Measurements from ENCODE around the gene FOXJ2. TPM values are rescaled to one million over a fixed set of nuclear protein-coding genes. Genes with fewer than 3 reads are reported as not detected.

FOXJ2 gene
- total RNA-seq, 3 donors from 2014 or later = 11.1 to 14.2 (median 13.4) TPM

DNA sequence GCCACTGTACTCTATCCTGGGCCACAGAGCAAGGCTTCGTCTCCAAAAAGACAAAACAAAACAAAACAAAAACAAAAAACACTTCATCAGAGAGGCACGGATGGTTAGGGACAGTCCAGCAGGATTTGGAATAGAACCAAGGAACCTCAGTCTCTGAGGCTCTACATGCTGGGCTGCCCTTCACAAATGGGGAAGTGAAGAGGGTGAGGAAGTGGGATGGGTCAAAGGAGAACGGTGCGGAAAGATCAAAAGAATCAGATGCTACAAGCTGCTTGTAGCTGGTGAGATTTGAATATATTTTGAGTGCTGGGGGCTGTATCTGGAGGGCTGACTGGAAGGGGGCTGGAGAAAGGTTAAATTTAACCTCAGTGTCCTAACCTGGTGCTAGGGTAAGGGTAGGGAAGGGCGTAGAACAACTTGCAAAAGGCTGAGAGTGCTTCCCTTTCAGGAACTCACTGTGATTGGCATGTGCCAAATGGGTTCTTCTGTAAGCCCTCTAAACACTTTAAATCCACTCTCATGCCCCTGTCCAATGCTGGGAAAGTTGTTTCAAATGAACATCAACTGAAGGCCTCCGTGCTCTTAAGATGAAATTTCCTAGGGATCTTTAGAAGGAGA is 4.6 kb downstream of the FOXJ2 start:
- Histone ChIP-seq H3K4me1 (peaks cover 2 to 43% of the 10 kb centered on the region in 2 donors), H3K4me3 (no peak overlapping the region), H3K9me3 (no peaks in the 10 kb centered on the region), H3K36me3 (no peaks in the 10 kb centered on the region), H3K27me3 (no peaks in the 10 kb centered on the region), H3K27ac (peak overlapping the region; percentile 10 to 41)
- intact Hi-C loops (cut with DNase I; ENCODE audit: low total_unique reads) = no loop called here
- TF ChIP-seq CTCF (IDR thresholded peaks at IDR 0.05) (no peak), POLR2AphosphoS5 (IDR thresholded peaks at IDR 0.05) (no peak), POLR2A (IDR thresholded peaks at IDR 0.05) (no peak)
- DNase-seq (ENCODE audit: low spot score in 2 of 2) = no peak

- TF ChIP-seq POLR2A (IDR thresholded peaks at IDR 0.05) = no peak
- no peak for TF ChIP-seq POLR2AphosphoS5 (IDR thresholded peaks at IDR 0.05)
- no peak for TF ChIP-seq CTCF (IDR thresholded peaks at IDR 0.05)
- intact Hi-C loops (cut with DNase I; ENCODE audit: low total_unique reads) = no loop called here
- H3K36me3 ChIP-seq = no peaks in the 10 kb centered on the region
- DNase-seq (ENCODE audit: low spot score in 2 of 2) = no peak
- H3K4me3 ChIP-seq = peak overlapping the region in 1 of 3 donors; percentile 55
- H3K9me3 ChIP-seq = no peaks in the 10 kb centered on the region
- no peaks in the 10 kb centered on the region for H3K27me3 ChIP-seq
- H3K4me1 ChIP-seq = peaks cover 2 to 43% of the 10 kb centered on the region in 2 donors
- H3K27ac ChIP-seq = peak overlapping the region; percentile 12 to 68
Observed at GRCh38 chr12:8037947-8038346, 5.4 kb downstream of the FOXJ2 start.

DNA sequence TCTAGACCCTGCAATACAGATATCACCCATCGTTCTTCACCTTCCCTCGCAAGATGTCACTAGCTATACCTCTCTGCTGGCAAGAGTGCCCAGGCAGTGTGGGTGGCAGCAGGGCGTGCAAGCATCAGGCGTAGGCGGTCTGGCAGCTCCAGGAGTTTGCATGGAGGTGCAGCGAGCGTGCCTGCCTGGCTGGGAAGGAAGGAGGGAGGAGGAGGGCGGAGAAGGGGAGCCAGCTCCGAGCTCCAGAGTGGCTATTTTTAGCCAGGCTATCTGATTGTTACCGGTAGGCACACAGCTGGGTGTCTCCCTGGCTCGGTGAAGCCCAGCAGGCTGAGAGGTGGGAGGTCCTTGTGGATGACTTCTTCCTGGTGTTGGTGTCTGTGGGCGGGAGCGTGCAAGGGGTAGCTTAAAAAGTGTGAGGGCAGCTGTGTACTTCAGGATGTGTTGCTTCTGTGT is 6.2 kb downstream of the FOXJ2 start:
- Histone ChIP-seq H3K4me1 (peaks cover 2 to 43% of the 10 kb centered on the region in 2 donors), H3K27me3 (no peaks in the 10 kb centered on the region), H3K9me3 (no peaks in the 10 kb centered on the region), H3K36me3 (no peaks in the 10 kb centered on the region), H3K4me3 (peak overlapping the region; percentile 7 to 55 (median 31)), H3K27ac (peak overlapping the region; percentile 12 to 68)
- TF ChIP-seq CTCF (IDR thresholded peaks at IDR 0.05) = no peak
- DNase-seq (ENCODE audit: low spot score in 2 of 2) = peak; percentile 50 to 71
- intact Hi-C loops (cut with DNase I; ENCODE audit: low total_unique reads) = no loop called here

- no peaks in the 10 kb centered on the region for H3K9me3 ChIP-seq
- H3K4me1 ChIP-seq = peaks cover 0 to 26% of the 10 kb centered on the region in 2 donors
- no peak for DNase-seq (ENCODE audit: low spot score in 2 of 2)
- intact Hi-C loops (cut with DNase I; ENCODE audit: low total_unique reads) = no loop called here
- H3K4me3 ChIP-seq = no peak overlapping the region
- no peak for TF ChIP-seq POLR2A (IDR thresholded peaks at IDR 0.05)
- TF ChIP-seq CTCF (IDR thresholded peaks at IDR 0.05) = no peak
- no peak for TF ChIP-seq POLR2AphosphoS5 (IDR thresholded peaks at IDR 0.05)
- H3K36me3 ChIP-seq = no peaks in the 10 kb centered on the region
- H3K27me3 ChIP-seq = no peaks in the 10 kb centered on the region
- no peak overlapping the region for H3K27ac ChIP-seq
Observed at GRCh38 chr12:8040791-8041190, 8.3 kb downstream of the FOXJ2 start.

- peak; percentile 59 to 71 for DNase-seq (ENCODE audit: low spot score in 2 of 2)
Observed at GRCh38 chr12:8045952-8046944, 13.7 kb downstream of the FOXJ2 start.

More at GRCh38 chr12:8045952-8046944, 13.7 kb downstream of the FOXJ2 start:
- Histone ChIP-seq H3K4me1 (no peaks in the 10 kb centered on the region), H3K36me3 (no peaks in the 10 kb centered on the region), H3K27me3 (no peaks in the 10 kb centered on the region), H3K27ac (no peak overlapping the region), H3K9me3 (no peaks in the 10 kb centered on the region), H3K4me3 (no peak overlapping the region)
- intact Hi-C loops (cut with DNase I; ENCODE audit: low total_unique reads) = loop anchor here (1.0 kb wide), 1 partner anchor 24 kb away; no protein-coding TSS in a partner anchor
- TF ChIP-seq POLR2AphosphoS5 (IDR thresholded peaks at IDR 0.05) (no peak), CTCF (IDR thresholded peaks at IDR 0.05) (peak in 2 of 3 donors; percentile 62 to 74)
